K562 (cell line): ENCODE measurements around the gene NMRAL1. TPM values are rescaled to one million over a fixed set of nuclear protein-coding genes. Genes with fewer than 3 reads are reported as not detected.
A peak's percentile ranks its signal among the peaks of the same experiment; 100 is the strongest.

Experiments used
- ATAC-seq: fragments of 200-7000 bp; cut with Tn5 transposase; 3 replicates; pipeline ENCODE4 v1.9.1; 2020; ENCODE audit warnings: moderate library complexity
- BruUV-seq: library from RNA; stranded (reverse); fragments of 400-500 nt; replicated peaks from 2 replicates; lab custom pipeline; 2021; lab: Mats Ljungman, UMichigan
- CTCF ChIA-PET: fragments of 300-600 bp; formaldehyde crosslinking; extraction: SDS; loops from one replicate; lab custom pipeline; 2021; ENCODE audit warnings: low intra/inter-chr PET ratio; lab: Yijun Ruan, JAX
- POLR2A ChIA-PET: fragments of 300-600, 350-650 bp; sonication (Branson Sonifier 250); formaldehyde crosslinking; extraction: SDS; loops from one replicate; lab custom pipeline; 2021; ENCODE audit warnings: antibody characterized with exemption, inconsistent platforms; lab: Yijun Ruan, JAX
- DNase-seq, 4 experiments: peaks; one replicate each; pipeline versions ENCODE4 v3.0.0 to v3.0.0-alpha.2; 2011 to 2018; ENCODE audit warnings: low spot score in 3 of 4, mixed read lengths in 3 of 4; ENCODE audit errors: extremely low read depth in 1 of 4
- FAIRE-seq: peaks from 2 replicates; lab custom pipeline; 2011; peaks lifted over from hg19 to GRCh38; lab: Jason Lieb, UNC
- H2AFZ ChIP-seq: 2 replicates; pipeline ENCODE4 v1.6.0; 2011; ENCODE audit warnings: low read depth, low read length, control low read depth, inconsistent platforms
- H3K27ac ChIP-seq: fragments of 200-600 bp; 3 replicates; pipeline ENCODE4 v1.8.0; 2011; ENCODE audit warnings: low read depth, mild to moderate bottlenecking, control low read depth, inconsistent platforms, low read length, moderate library complexity, mixed read lengths; ENCODE audit errors: extremely low read depth
- H3K27me3 ChIP-seq, 2 experiments: fragments of 300-600 bp in 1 of 2; 2 replicates in 1 of 2; 3 replicates in 1 of 2; pipeline versions ENCODE4 v1.6.0 to v1.8.0; 2011; ENCODE audit warnings: inconsistent platforms in 2 of 2, low read length in 2 of 2, mild to moderate bottlenecking in 1 of 2, mixed read lengths in 1 of 2, moderate library complexity in 1 of 2; ENCODE audit not compliant: control insufficient read depth in 2 of 2, insufficient read depth in 2 of 2
- H3K36me3 ChIP-seq: fragments of 300-600 bp; 3 replicates; pipeline ENCODE4 v1.8.0; 2011; ENCODE audit warnings: mild to moderate bottlenecking, low read length, inconsistent platforms; ENCODE audit not compliant: control insufficient read depth, insufficient read depth
- H3K4me1 ChIP-seq, 2 experiments: fragments of 200-600 bp in 1 of 2; replicated peaks in 1 of 2; 2 replicates in 1 of 2; 3 replicates in 1 of 2; pipeline versions ENCODE4 v1.5.1 to v1.8.0; 2011; ENCODE audit warnings: inconsistent platforms in 2 of 2, low read length in 2 of 2, mild to moderate bottlenecking in 1 of 2, mixed read lengths in 1 of 2, moderate library complexity in 1 of 2; ENCODE audit not compliant: control insufficient read depth in 2 of 2, insufficient read depth in 2 of 2
- H3K4me2 ChIP-seq: 2 replicates; pipeline ENCODE4 v1.6.1; 2011; ENCODE audit warnings: low read length, control low read depth, inconsistent platforms, mixed read lengths; ENCODE audit not compliant: insufficient read depth
- H3K4me3 ChIP-seq: fragments of 200-600 bp; sonication (generic), shearing (Covaris generic); 2 replicates; pipeline ENCODE4 v1.5.1; 2016; ENCODE audit warnings: control low read depth, inconsistent platforms
- H3K79me2 ChIP-seq: fragments of 200-600 bp; 3 replicates; pipeline ENCODE4 v1.8.0; 2011; ENCODE audit warnings: low read length, inconsistent platforms; ENCODE audit not compliant: control insufficient read depth, insufficient read depth
- H3K9ac ChIP-seq, 2 experiments: 2 replicates each; pipeline versions ENCODE4 v1.6.0 to v1.6.1; 2011; ENCODE audit warnings: low read depth in 2 of 2, low read length in 2 of 2, control low read depth in 1 of 2, inconsistent platforms in 1 of 2, mild to moderate bottlenecking in 1 of 2, mixed read lengths in 1 of 2; ENCODE audit not compliant: insufficient read depth in 1 of 2
- H3K9me1 ChIP-seq: one replicate; pipeline ENCODE4 v1.6.0; 2011; ENCODE audit warnings: inconsistent platforms, mild to moderate bottlenecking, low read length, moderate library complexity; ENCODE audit not compliant: control insufficient read depth, insufficient read depth
- H3K9me3 ChIP-seq: replicated peaks from 2 replicates; pipeline ENCODE4 v1.5.1; 2011; ENCODE audit warnings: low read depth, low read length, inconsistent platforms; ENCODE audit not compliant: control insufficient read depth, insufficient read depth
- H4K20me1 ChIP-seq: replicated peaks from 2 replicates; pipeline ENCODE4 v1.6.1; 2011; ENCODE audit warnings: low read length, inconsistent platforms, mixed read lengths; ENCODE audit not compliant: control insufficient read depth, insufficient read depth
- FOXO4 ChIP-seq: fragments of 450-650 bp; formaldehyde crosslinking; IDR thresholded peaks from 2 replicates; pipeline ENCODE4 v1.4.0; 2020; ENCODE audit warnings: mild to moderate bottlenecking, moderate library complexity
- KHSRP ChIP-seq: fragments of 450-650 bp; IDR thresholded peaks from 2 replicates; pipeline ENCODE4 v1.6.1; 2017
- PCBP2 ChIP-seq: fragments of 200-400 bp; formaldehyde crosslinking; IDR thresholded peaks from 2 replicates; pipeline ENCODE4 v1.6.1; 2018; ENCODE audit warnings: low read length, low read depth, mild to moderate bottlenecking, moderate library complexity; ENCODE audit not compliant: poor library complexity, severe bottlenecking
- POLR2G ChIP-seq: fragments of 200-400 bp; formaldehyde crosslinking; IDR thresholded peaks from 2 replicates; pipeline ENCODE4 v1.6.1; 2017; ENCODE audit warnings: low read depth, mild to moderate bottlenecking, antibody characterized with exemption, low read length, moderate library complexity
- SRSF3 ChIP-seq: fragments of 200-400 bp; formaldehyde crosslinking; IDR thresholded peaks from 2 replicates; pipeline ENCODE4 v1.6.1; 2016; ENCODE audit warnings: mild to moderate bottlenecking, low read length, moderate library complexity; ENCODE audit not compliant: insufficient read depth
- ZFP36 ChIP-seq: fragments of 150-350 bp; IDR thresholded peaks from 2 replicates; pipeline ENCODE4 v1.6.1; 2018; ENCODE audit warnings: low read length, low read depth; ENCODE audit not compliant: partially characterized antibody
- WGBS: fragments of 100-300 bp; shearing (Covaris generic); methylation state at CpG from one replicate; pipeline ENCODE4 v1.1.6; 2016; ENCODE audit warnings: low coverage, mixed read lengths; ENCODE audit not compliant: insufficient coverage; ENCODE audit errors: missing lambda C conversion rate; 5-methylcytosine and 5-hydroxymethylcytosine counted together
- in situ Hi-C: fragments of 300-500 bp; cut with MboI; formaldehyde crosslinking; loops from 4 replicates; pipeline ENCODE4 v1.15.0; 2018; ENCODE audit warnings: inconsistent platforms, mixed read lengths
- intact Hi-C: fragments of 100-400 bp; cut with micrococcal nuclease; formaldehyde crosslinking; loops from 2 replicates; pipeline ENCODE4 v1.14.2; 2022
- polyA plus RNA-seq, 8 experiments: library from polyadenylated mRNA; depleted of rRNA in 4 of 8; stranded (reverse) in 5 of 8; unstranded in 3 of 8; fragments of >200 nt; fragmentation: Nextera tagmentation in 2 of 8; fragmentation: Illumina TruSeq in 1 of 8; extraction: Ambion mirVana in 2 of 8; extraction: Trizol in 1 of 8; gene quantifications; 2 replicates each; pipeline versions ENCODE4 v1.2.1 to v1.2.3, GENCODE V29; 2011 to 2014; ENCODE audit warnings: inconsistent platforms in 1 of 8, missing spikeins in 1 of 8
- total RNA-seq, 7 experiments: library from RNA; depleted of rRNA in 6 of 7; stranded (reverse); fragments of >200 nt in 6 of 7; fragmentation: Illumina TruSeq in 2 of 7; extraction: Trizol in 2 of 7; gene quantifications; 2 replicates each; pipeline versions ENCODE4 v1.2.1 to v1.2.3, GENCODE V29; 2011 to 2021; ENCODE audit warnings: low replicate concordance in 1 of 7

NMRAL1 gene
- total and polyA plus RNA-seq, 9 of the 15 experiments (the other 6 are each of a cell fraction or from before 2014, with no cell fraction given), result 6.3 to 116 (median 63.2) TPM

DNA sequence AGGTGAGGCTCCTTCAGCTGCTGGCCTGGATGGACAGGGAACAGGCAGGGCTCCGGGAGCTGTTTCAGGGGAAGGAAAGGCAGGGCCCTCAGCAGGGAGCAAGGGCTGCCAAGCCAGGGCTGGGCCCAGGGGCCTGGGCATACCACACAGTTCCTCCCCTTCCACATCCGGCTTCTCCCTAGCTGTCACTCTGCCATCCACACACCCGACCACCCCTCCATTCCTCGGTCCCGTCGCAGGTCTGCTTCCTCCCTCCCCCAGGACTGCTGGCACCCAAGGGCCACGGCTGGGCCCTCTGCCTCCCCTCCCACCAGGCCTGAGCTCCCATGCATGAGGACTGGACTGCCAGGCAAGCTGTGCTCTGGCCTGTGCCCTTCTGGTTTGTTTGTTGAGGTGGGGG lies 40.2 kb upstream of the NMRAL1 start:
- WGBS, result 53% methylated on average over 6 of the region's 7 CpGs
- POLR2A ChIA-PET, result interaction anchor here (0.6 to 1.0 kb wide), 2 partner anchors 12 to 408 kb away, joined by 3 read pairs; no protein-coding TSS in a partner anchor
- no peak for DNase-seq

GRCh38 chr16:4513881-4514280 lies 39.5 kb upstream of the NMRAL1 start:
- Histone ChIP-seq H3K4me3 (no peak overlapping the region), H3K9ac (peak overlapping the region in 1 of 2 experiments; percentile 57; a peak in 1 of 4 replicates), H3K27ac (no peak overlapping the region), H4K20me1 (0 out of 2 replicates have a peak, but pooled peaks cover 3% of the 10 kb centered on the region), H2AFZ (no peak overlapping the region), H3K27me3 (no peaks in the 10 kb centered on the region), H3K36me3 (peaks cover 41% of the 10 kb centered on the region; the same call in 2 of the 3 replicates), H3K79me2 (no peaks in the 10 kb centered on the region), H3K9me3 (no peaks in the 10 kb centered on the region), H3K4me1 (peaks cover 0 to 14% of the 10 kb centered on the region in 2 experiments; a peak in 2 of 5 replicates), H3K9me1 (no peaks in the 10 kb centered on the region), H3K4me2 (no peak overlapping the region)
- CTCF ChIA-PET, result no interaction called here
- no TSS peak for BruUV-seq
- DNase-seq (no peak), FAIRE-seq (no peak), ATAC-seq (no peak)
- TF ChIP-seq SRSF3, result no peak
- TF ChIP-seq KHSRP, result no peak
- TF ChIP-seq ZFP36, result no peak
- 0 out of 2 replicates have a peak, but pooled peaks have one; percentile 1 for TF ChIP-seq POLR2G
- no peak for TF ChIP-seq FOXO4 (CRISPR knock-in tag)
- POLR2A ChIA-PET, result interaction anchor here (0.6 kb wide), 2 partner anchors 8 to 408 kb away, joined by 3 to 4 read pairs; no protein-coding TSS in a partner anchor
- in situ Hi-C loops, result loop anchor here (10.0 kb wide), 1 partner anchor 441 kb away; the partner anchor contains the start of gene SEC14L5
- intact Hi-C loops, result no loop called here
- WGBS, result 87% methylated on average over 7 of the region's 7 CpGs

More for the DNA sequence above, 40.2 kb upstream of the NMRAL1 start:
- no peak overlapping the region for H2AFZ ChIP-seq
- no peak overlapping the region for H3K4me3 ChIP-seq
- H3K9me1 ChIP-seq, result no peaks in the 10 kb centered on the region
- H3K27ac ChIP-seq, result no peak overlapping the region
- peaks cover 0 to 14% of the 10 kb centered on the region in 2 experiments; a peak in 2 of 5 replicates for H3K4me1 ChIP-seq
- H3K9me3 ChIP-seq, result no peaks in the 10 kb centered on the region
- H4K20me1 ChIP-seq, result 0 out of 2 replicates have a peak, but pooled peaks cover 3% of the 10 kb centered on the region
- H3K4me2 ChIP-seq, result no peak overlapping the region
- H3K27me3 ChIP-seq, result no peaks in the 10 kb centered on the region
- intact Hi-C loops, result no loop called here
- in situ Hi-C loops, result loop anchor here (10.0 kb wide), 1 partner anchor 440 kb away; the partner anchor contains the start of gene SEC14L5
- peaks cover 34% of the 10 kb centered on the region; the same call in 1 of the 3 replicates for H3K36me3 ChIP-seq
- peak overlapping the region in 1 of 2 experiments; percentile 63; a peak in 1 of 4 replicates for H3K9ac ChIP-seq
- FAIRE-seq (no peak), ATAC-seq (no peak)
- no peaks in the 10 kb centered on the region for H3K79me2 ChIP-seq
- TF ChIP-seq PCBP2 (no peak), POLR2G (peak; percentile 22; the same call in 1 of the 2 replicates)
- CTCF ChIA-PET, result no interaction called here
- BruUV-seq, result no TSS peak
